Hepatocyte (in vitro differentiated cells): ENCODE measurements around the gene CCDC61. TPM values are rescaled to one million over a fixed set of nuclear protein-coding genes. Genes with fewer than 3 reads are reported as not detected.
A peak's percentile ranks its signal among the peaks of the same experiment; 100 is the strongest.

ENCODE experiments used
- DNase-seq: peaks from one replicate; pipeline ENCODE4 v3.0.0-alpha.2; 2016; ENCODE audit warnings: low spot score
- H2AFZ ChIP-seq: fragments of 200-600 bp; sonication (generic); 2 replicates; pipeline ENCODE4 v1.6.0; 2016; ENCODE audit warnings: antibody characterized with exemption, mild to moderate bottlenecking
- H3K27ac ChIP-seq: fragments of 200-600 bp; sonication (generic); 2 replicates; pipeline ENCODE4 v1.5.1; 2016; ENCODE audit warnings: mild to moderate bottlenecking
- H3K27me3 ChIP-seq: fragments of 200-600 bp; sonication (generic); 2 replicates; pipeline ENCODE4 v1.6.1; 2016
- H3K36me3 ChIP-seq: fragments of 200-600 bp; sonication (generic); replicated peaks from 2 replicates; pipeline ENCODE4 v1.5.1; 2016; ENCODE audit warnings: low read depth; ENCODE audit not compliant: insufficient read depth
- H3K4me1 ChIP-seq: fragments of 200-600 bp; sonication (generic); 2 replicates; pipeline ENCODE4 v1.5.1; 2016; ENCODE audit warnings: mild to moderate bottlenecking, moderate library complexity; ENCODE audit not compliant: insufficient read depth
- H3K4me2 ChIP-seq: fragments of 200-600 bp; sonication (generic); 2 replicates; pipeline ENCODE4 v1.6.0; 2016
- H3K4me3 ChIP-seq: fragments of 200-600 bp; sonication (generic); 2 replicates; pipeline ENCODE4 v1.5.1; 2016; ENCODE audit warnings: mild to moderate bottlenecking
- H3K79me2 ChIP-seq: fragments of 200-600 bp; sonication (generic); 2 replicates; pipeline ENCODE4 v1.6.0; 2017; ENCODE audit warnings: mild to moderate bottlenecking
- H3K9me2 ChIP-seq: fragments of 200-600 bp; sonication (generic); replicated peaks from 2 replicates; pipeline ENCODE4 v1.6.0; 2017; ENCODE audit warnings: mild to moderate bottlenecking; ENCODE audit not compliant: insufficient read depth
- H3K9me3 ChIP-seq: fragments of 200-600 bp; sonication (generic); 2 replicates; pipeline ENCODE4 v1.5.1; 2016; ENCODE audit warnings: low read depth, mild to moderate bottlenecking
- H4K20me1 ChIP-seq: fragments of 200-600 bp; sonication (generic); 2 replicates; pipeline ENCODE4 v1.6.0; 2016; ENCODE audit warnings: mild to moderate bottlenecking; ENCODE audit not compliant: insufficient read depth, poor library complexity, severe bottlenecking
- CTCF ChIP-seq: fragments of 200-600 bp; sonication (generic); IDR thresholded peaks from 2 replicates; pipeline ENCODE4 v1.5.1; 2016; ENCODE audit warnings: antibody characterized with exemption, mild to moderate bottlenecking; ENCODE audit not compliant: poor library complexity
- EZH2 ChIP-seq: fragments of 200-600 bp; sonication (generic); IDR thresholded peaks from 2 replicates; pipeline ENCODE4 v1.6.1; 2016; ENCODE audit warnings: antibody characterized with exemption, mild to moderate bottlenecking, borderline replicate concordance
- EZH2phosphoT487 ChIP-seq: fragments of 200-600 bp; sonication (generic); IDR thresholded peaks from one replicate; pipeline ENCODE4 v1.6.1; 2018; ENCODE audit warnings: antibody characterized with exemption, mild to moderate bottlenecking, low read depth, moderate library complexity; ENCODE audit not compliant: unreplicated experiment, severe bottlenecking
- WGBS: methylation state at CpG from one replicate; pipeline ENCODE4 v1.1.6; 2016; ENCODE audit warnings: low lambda C conversion rate; ENCODE audit errors: missing lambda C conversion rate; 5-methylcytosine and 5-hydroxymethylcytosine counted together
- polyA plus RNA-seq: library from polyadenylated mRNA; unstranded; fragments of >200 nt; fragmentation: Nextera tagmentation; extraction: Ambion mirVana; gene quantifications from 2 replicates; pipeline ENCODE4 v1.2.1, GENCODE V29; 2016
- total RNA-seq: library from RNA; depleted of rRNA; stranded (reverse); fragments of >200 nt; gene quantifications from 2 replicates; pipeline ENCODE4 v1.2.3, GENCODE V29; 2014

CCDC61 gene
- total and polyA plus RNA-seq, 2 experiments from 2014 or later: 3.6 to 7.3 TPM

DNA sequence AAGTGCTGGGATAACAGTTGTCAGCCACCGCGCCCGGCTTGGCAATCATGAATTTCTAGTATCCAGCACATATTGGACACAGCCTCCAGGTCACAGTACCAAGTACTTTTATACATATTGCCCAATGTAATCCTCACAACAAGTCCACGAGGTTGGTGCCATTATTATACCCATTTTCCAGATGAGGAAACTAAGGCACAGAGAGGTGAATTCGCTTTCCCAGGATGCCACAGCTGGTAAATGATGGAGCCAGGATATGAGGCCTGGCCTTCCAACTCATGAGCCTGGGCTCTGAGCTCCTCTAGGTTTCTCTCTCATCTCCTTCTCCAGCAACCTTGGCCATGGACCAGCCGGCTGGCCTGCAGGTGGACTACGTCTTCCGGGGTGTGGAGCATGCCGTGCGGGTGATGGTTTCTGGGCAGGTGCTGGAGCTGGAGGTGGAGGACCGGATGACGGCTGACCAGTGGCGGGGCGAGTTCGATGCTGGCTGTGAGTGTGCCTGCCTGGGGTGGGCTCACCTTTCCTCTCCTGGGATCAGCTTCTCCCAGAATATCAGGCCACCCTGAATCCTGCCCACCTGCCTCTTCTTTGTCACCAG is 7.5 kb downstream of the CCDC61 start:
- Histone ChIP-seq H3K27ac (no peak overlapping the region), H3K9me2 (no peaks in the 10 kb centered on the region), H4K20me1 (no peaks in the 10 kb centered on the region), H3K9me3 (no peaks in the 10 kb centered on the region), H3K4me1 (peaks cover 7% of the 10 kb centered on the region), H3K79me2 (no peaks in the 10 kb centered on the region), H3K4me3 (no peak overlapping the region), H3K27me3 (peaks cover 8% of the 10 kb centered on the region), H3K4me2 (no peak overlapping the region), H2AFZ (no peak overlapping the region), H3K36me3 (no peaks in the 10 kb centered on the region)
- no peak for TF ChIP-seq EZH2phosphoT487
- no peak for TF ChIP-seq CTCF
- no peak for TF ChIP-seq EZH2
- whole genome bisulfite sequencing: 94% methylated on average over 15 of the region's 15 CpGs
- no peak for DNase-seq

DNA sequence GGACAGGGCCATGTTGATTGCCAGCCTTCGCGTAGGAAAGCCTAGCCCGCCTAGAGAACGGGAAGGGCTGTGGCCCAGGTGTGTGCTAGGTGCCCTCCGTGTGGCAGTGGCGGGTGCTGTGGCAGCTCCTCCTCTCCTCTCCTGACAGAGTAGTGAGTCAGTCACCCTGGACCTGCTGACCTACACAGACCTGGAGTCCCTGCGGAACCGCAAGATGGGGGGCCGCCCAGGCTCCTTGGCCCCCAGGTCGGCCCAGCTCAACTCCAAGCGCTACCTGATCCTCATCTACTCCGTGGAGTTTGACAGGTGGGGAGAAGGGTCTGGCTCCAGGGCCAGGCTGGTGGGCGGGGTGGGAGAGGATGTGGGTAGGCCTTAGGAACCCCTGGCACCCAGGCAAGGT is 11.1 kb downstream of the CCDC61 start:
- Histone ChIP-seq H4K20me1 (no peaks in the 10 kb centered on the region), H3K27ac (no peak overlapping the region), H3K4me2 (no peak overlapping the region), H3K9me3 (no peaks in the 10 kb centered on the region), H3K9me2 (no peaks in the 10 kb centered on the region), H3K4me1 (no peaks in the 10 kb centered on the region), H2AFZ (no peak overlapping the region), H3K79me2 (no peaks in the 10 kb centered on the region), H3K27me3 (no peaks in the 10 kb centered on the region), H3K36me3 (no peaks in the 10 kb centered on the region), H3K4me3 (no peak overlapping the region)
- 96% methylated on average over 13 of the region's 13 CpGs for WGBS
- TF ChIP-seq EZH2 (no peak), CTCF (no peak), EZH2phosphoT487 (no peak)
- no peak for DNase-seq

GRCh38 chr19:46009530-46010510 is 14.6 kb downstream of the CCDC61 start:
- no peak overlapping the region for H3K4me3 ChIP-seq
- peak; percentile 77 for DNase-seq
- peaks cover 6% of the 10 kb centered on the region for H3K4me1 ChIP-seq
- H3K27ac ChIP-seq: no peak overlapping the region
- H4K20me1 ChIP-seq: peaks cover 7% of the 10 kb centered on the region
- no peaks in the 10 kb centered on the region for H3K36me3 ChIP-seq
- H3K27me3 ChIP-seq: peaks cover 20% of the 10 kb centered on the region
- TF ChIP-seq CTCF: peak; percentile 78
- TF ChIP-seq EZH2phosphoT487: no peak
- H3K4me2 ChIP-seq: no peak overlapping the region
- H3K79me2 ChIP-seq: no peaks in the 10 kb centered on the region
- H3K9me2 ChIP-seq: no peaks in the 10 kb centered on the region
- H2AFZ ChIP-seq: no peak overlapping the region
- H3K9me3 ChIP-seq: no peaks in the 10 kb centered on the region
- WGBS: 58% methylated on average over 28 of the region's 28 CpGs
